Ishikawa (cell line): ENCODE data around the gene HIBADH.

Experiments
- CEBPB ChIP-seq: IDR thresholded peaks from 2 replicates; pipeline ENCODE4 v1.6.1; 2012
- CREB1 ChIP-seq: IDR thresholded peaks from 2 replicates; pipeline ENCODE4 v1.6.1; 2012; ENCODE audit warnings: low read depth
- EGR1 ChIP-seq: IDR thresholded peaks from 2 replicates; pipeline ENCODE4 v1.6.1; 2012
- EP300 ChIP-seq: IDR thresholded peaks from 2 replicates; pipeline ENCODE4 v1.6.1; 2012; ENCODE audit warnings: borderline replicate concordance
- FOXM1 ChIP-seq: IDR thresholded peaks from 2 replicates; pipeline ENCODE4 v1.6.1; 2012; ENCODE audit warnings: low read depth, borderline replicate concordance
- NFIC ChIP-seq: IDR thresholded peaks from 2 replicates; pipeline ENCODE4 v1.6.1; 2012
- RAD21 ChIP-seq: IDR thresholded peaks from 2 replicates; pipeline ENCODE4 v1.6.1; 2012; ENCODE audit warnings: low read depth
- REST ChIP-seq: IDR thresholded peaks from 2 replicates; pipeline ENCODE4 v1.6.1; 2012; ENCODE audit warnings: low read depth, mild to moderate bottlenecking
- TAF1 ChIP-seq: IDR thresholded peaks from 2 replicates; pipeline ENCODE4 v1.6.1; 2012; ENCODE audit warnings: low read depth, mild to moderate bottlenecking
- TCF12 ChIP-seq: IDR thresholded peaks from 2 replicates; pipeline ENCODE4 v1.6.1; 2012; ENCODE audit warnings: low read depth
- TEAD4 ChIP-seq: IDR thresholded peaks from 2 replicates; pipeline ENCODE4 v1.6.1; 2012
- YY1 ChIP-seq: IDR thresholded peaks from 2 replicates; pipeline ENCODE4 v1.6.1; 2012; ENCODE audit warnings: low read depth
- ZBTB7A ChIP-seq: IDR thresholded peaks from 2 replicates; pipeline ENCODE4 v1.6.1; 2012; ENCODE audit warnings: low read depth
- TF ChIP-seq, protein P1 (sequence below): IDR thresholded peaks from 2 replicates; pipeline ENCODE4 v1.6.1; 2012
- TF ChIP-seq, protein P2 (sequence below): IDR thresholded peaks from 2 replicates; pipeline ENCODE4 v1.6.1; 2012

Gene HIBADH

DNA sequence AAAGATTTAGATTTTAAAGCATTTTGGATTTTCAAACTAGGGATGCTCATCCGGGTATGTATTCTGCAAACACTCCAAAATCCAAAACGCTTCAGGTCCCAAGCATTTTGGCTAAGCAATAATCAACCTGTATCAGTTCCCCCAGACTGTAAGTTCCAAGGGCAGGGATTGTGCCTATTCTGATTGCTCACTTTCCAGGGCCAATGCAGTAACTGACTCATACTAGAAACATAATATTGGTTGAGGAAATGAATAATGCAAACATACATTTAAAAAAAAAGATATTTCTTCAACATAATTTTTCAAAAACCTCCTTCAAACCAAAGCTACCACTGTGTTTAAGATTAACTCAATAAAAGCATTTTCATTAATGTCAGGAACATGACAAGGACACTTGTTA lies 69.5 kb downstream of the HIBADH start:
- TF ChIP-seq EGR1 (no peak), FOXM1 (no peak), TCF12 (no peak), TEAD4 (no peak), RAD21 (no peak), CEBPB (no peak), REST (no peak), CREB1 (no peak), ZBTB7A (no peak), NFIC (no peak), TAF1 (no peak), EP300 (no peak), YY1 (no peak)
- TF ChIP-seq, protein P1, sequence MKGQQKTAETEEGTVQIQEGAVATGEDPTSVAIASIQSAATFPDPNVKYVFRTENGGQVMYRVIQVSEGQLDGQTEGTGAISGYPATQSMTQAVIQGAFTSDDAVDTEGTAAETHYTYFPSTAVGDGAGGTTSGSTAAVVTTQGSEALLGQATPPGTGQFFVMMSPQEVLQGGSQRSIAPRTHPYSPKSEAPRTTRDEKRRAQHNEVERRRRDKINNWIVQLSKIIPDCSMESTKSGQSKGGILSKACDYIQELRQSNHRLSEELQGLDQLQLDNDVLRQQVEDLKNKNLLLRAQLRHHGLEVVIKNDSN, result no peak
- TF ChIP-seq, protein P2, sequence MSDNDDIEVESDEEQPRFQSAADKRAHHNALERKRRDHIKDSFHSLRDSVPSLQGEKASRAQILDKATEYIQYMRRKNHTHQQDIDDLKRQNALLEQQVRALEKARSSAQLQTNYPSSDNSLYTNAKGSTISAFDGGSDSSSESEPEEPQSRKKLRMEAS, result no peak

- TF ChIP-seq TAF1, result no peak
- TF ChIP-seq CEBPB, result no peak
- no peak for TF ChIP-seq NFIC
Measured at GRCh38 chr7:27590416-27590815, 72.3 kb downstream of the HIBADH start.

- no peak for TF ChIP-seq CREB1
- no peak for TF ChIP-seq TEAD4
- TF ChIP-seq CEBPB, result no peak
- TF ChIP-seq ZBTB7A, result no peak
- TF ChIP-seq TAF1, result no peak
- TF ChIP-seq FOXM1, result no peak
- no peak for TF ChIP-seq EGR1
- no peak for TF ChIP-seq RAD21
- TF ChIP-seq REST, result no peak
- TF ChIP-seq TCF12, result no peak
- TF ChIP-seq NFIC, result no peak
- TF ChIP-seq, protein P2, result no peak
- no peak for TF ChIP-seq EP300
- no peak for TF ChIP-seq YY1
- TF ChIP-seq, protein P1, result no peak
Measured at GRCh38 chr7:27587429-27587828, 75.3 kb downstream of the HIBADH start.

- no peak for TF ChIP-seq CREB1
- TF ChIP-seq TEAD4, result no peak
- TF ChIP-seq, protein P2, result no peak
- TF ChIP-seq YY1, result no peak
- TF ChIP-seq TCF12, result no peak
- TF ChIP-seq ZBTB7A, result no peak
- TF ChIP-seq REST, result no peak
- no peak for TF ChIP-seq EGR1
- TF ChIP-seq EP300, result no peak
Measured at GRCh38 chr7:27586825-27587224, 75.9 kb downstream of the HIBADH start.
